Esophagus muscularis mucosa (tissue), 3 donors: Measurements from ENCODE around the gene NOS3.

Source experiments
- POLR2A ChIP-seq: fragments of 450-650 bp; IDR thresholded peaks from one replicate; pipeline ENCODE4 v1.6.1; 2017; ENCODE audit warnings: antibody characterized with exemption, moderate library complexity, mild to moderate bottlenecking, low read depth
- POLR2AphosphoS5 ChIP-seq, 2 donors: sonication (generic); formaldehyde crosslinking; IDR thresholded peaks; one replicate each; pipeline ENCODE4 v1.6.1; 2017; ENCODE audit warnings: antibody characterized with exemption in 2 of 2
- TF ChIP-seq, protein P1 (sequence below), 3 experiments: fragments of 200-600 bp in 2 of 3; fragments of 450-650 bp in 1 of 3; sonication (generic) in 2 of 3; IDR thresholded peaks; one replicate each; pipeline ENCODE4 v1.5.1; 2017 to 2019; ENCODE audit warnings: antibody characterized with exemption in 3 of 3, mild to moderate bottlenecking in 2 of 3, moderate library complexity in 1 of 3

DNA sequence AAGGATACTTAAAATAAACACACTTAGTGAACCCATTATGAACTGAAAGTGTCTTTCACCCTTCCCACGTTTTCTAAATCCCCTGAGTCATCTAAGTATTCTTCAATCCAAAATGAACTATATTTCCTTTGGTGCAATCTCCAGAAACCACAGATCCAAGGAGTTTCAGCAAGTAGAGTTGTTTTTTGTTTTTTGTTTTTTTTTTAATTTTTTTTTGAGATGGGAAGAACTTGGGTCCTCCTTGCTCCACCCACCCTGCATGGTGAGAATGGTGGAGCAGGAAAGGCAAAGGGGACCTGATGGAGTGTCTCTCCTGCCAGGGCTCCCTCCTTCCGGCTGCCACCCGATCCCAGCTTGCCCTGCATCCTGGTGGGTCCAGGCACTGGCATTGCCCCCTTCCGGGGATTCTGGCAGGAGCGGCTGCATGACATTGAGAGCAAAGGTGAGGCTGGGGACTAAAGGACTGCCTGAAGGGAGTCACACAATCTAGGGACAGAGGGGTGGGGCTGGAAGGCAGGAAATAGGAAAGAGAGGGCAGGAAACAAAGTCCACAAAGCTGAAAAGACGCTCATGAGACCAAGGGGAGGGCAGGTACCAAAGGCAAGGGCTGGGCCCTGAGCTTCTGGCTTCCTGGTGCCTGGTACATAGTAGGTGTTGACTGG lies 21.3 kb downstream of the NOS3 start:
- TF ChIP-seq, protein P1, sequence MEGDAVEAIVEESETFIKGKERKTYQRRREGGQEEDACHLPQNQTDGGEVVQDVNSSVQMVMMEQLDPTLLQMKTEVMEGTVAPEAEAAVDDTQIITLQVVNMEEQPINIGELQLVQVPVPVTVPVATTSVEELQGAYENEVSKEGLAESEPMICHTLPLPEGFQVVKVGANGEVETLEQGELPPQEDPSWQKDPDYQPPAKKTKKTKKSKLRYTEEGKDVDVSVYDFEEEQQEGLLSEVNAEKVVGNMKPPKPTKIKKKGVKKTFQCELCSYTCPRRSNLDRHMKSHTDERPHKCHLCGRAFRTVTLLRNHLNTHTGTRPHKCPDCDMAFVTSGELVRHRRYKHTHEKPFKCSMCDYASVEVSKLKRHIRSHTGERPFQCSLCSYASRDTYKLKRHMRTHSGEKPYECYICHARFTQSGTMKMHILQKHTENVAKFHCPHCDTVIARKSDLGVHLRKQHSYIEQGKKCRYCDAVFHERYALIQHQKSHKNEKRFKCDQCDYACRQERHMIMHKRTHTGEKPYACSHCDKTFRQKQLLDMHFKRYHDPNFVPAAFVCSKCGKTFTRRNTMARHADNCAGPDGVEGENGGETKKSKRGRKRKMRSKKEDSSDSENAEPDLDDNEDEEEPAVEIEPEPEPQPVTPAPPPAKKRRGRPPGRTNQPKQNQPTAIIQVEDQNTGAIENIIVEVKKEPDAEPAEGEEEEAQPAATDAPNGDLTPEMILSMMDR (IDR thresholded peaks at IDR 0.05), result no peak
- TF ChIP-seq POLR2AphosphoS5 (IDR thresholded peaks at IDR 0.05) (no peak), POLR2A (no peak)
